Endothelial cell of umbilical vein (primary cell): ENCODE results near the gene PCYT1B. TPM values are rescaled to one million over a fixed set of nuclear protein-coding genes. Genes with fewer than 3 reads are reported as not detected.

Source experiments
- BruUV-seq: library from RNA; stranded (reverse); fragments of 400-500 nt; replicated peaks from 2 replicates; lab custom pipeline; 2021; lab: Mats Ljungman, UMichigan
- CTCF ChIA-PET: fragments of 300-600, 350-600 bp; sonication (Branson Sonifier 250); formaldehyde crosslinking; loops from one replicate; lab custom pipeline; 2021; ENCODE audit warnings: antibody characterized with exemption, inconsistent platforms; lab: Charles Lee
- POLR2A ChIA-PET: fragments of 300-600, 350-600 bp; sonication (Branson Sonifier 250); formaldehyde crosslinking; loops from one replicate; lab custom pipeline; 2021; ENCODE audit warnings: antibody characterized with exemption, inconsistent platforms; lab: Charles Lee
- DNase-seq: peaks from one replicate; pipeline ENCODE4 v3.0.0-alpha.2; 2011; ENCODE audit warnings: low read depth, low spot score
- FAIRE-seq: peaks from 2 replicates; lab custom pipeline; 2011; peaks lifted over from hg19 to GRCh38; lab: Jason Lieb, UNC
- H2AFZ ChIP-seq: 2 replicates; pipeline ENCODE4 v1.6.0; 2012; ENCODE audit warnings: low read depth, low read length, control low read depth, inconsistent platforms
- H3K27ac ChIP-seq: 2 replicates; pipeline ENCODE4 v1.5.1; 2011; ENCODE audit warnings: low read depth, mild to moderate bottlenecking, control low read depth, low read length, moderate library complexity; ENCODE audit not compliant: insufficient read depth
- H3K27me3 ChIP-seq, 2 experiments: 2 replicates each; pipeline versions ENCODE4 v1.6.0 to v1.6.1; 2011; ENCODE audit warnings: low read length in 2 of 2, mixed read lengths in 1 of 2; ENCODE audit not compliant: control insufficient read depth in 2 of 2, insufficient read depth in 2 of 2
- H3K36me3 ChIP-seq, 2 experiments: 2 replicates in 1 of 2; 3 replicates in 1 of 2; pipeline ENCODE4 v1.5.1; 2011; ENCODE audit warnings: low read length in 2 of 2, mild to moderate bottlenecking in 1 of 2, moderate library complexity in 1 of 2; ENCODE audit not compliant: control insufficient read depth in 2 of 2, insufficient read depth in 2 of 2; ENCODE audit errors: extremely low read depth in 1 of 2
- H3K4me1 ChIP-seq: 3 replicates; pipeline ENCODE4 v1.5.1; 2011; ENCODE audit warnings: mild to moderate bottlenecking, low read length; ENCODE audit not compliant: control insufficient read depth, insufficient read depth; ENCODE audit errors: extremely low read depth
- H3K4me2 ChIP-seq: 2 replicates; pipeline ENCODE4 v1.6.1; 2011; ENCODE audit warnings: low read length, control low read depth, mixed read lengths; ENCODE audit not compliant: insufficient read depth
- H3K4me3 ChIP-seq, 3 experiments: fragments of 200-600 bp in 1 of 3; sonication (generic), shearing (Covaris generic) in 1 of 3; replicated peaks in 1 of 3; 2 replicates each; pipeline ENCODE4 v1.5.1; 2011 to 2016; ENCODE audit warnings: control low read depth in 3 of 3, low read length in 3 of 3, mild to moderate bottlenecking in 2 of 3, inconsistent platforms in 1 of 3, low read depth in 1 of 3, moderate library complexity in 1 of 3; ENCODE audit not compliant: insufficient read depth in 1 of 3
- H3K79me2 ChIP-seq: 2 replicates; pipeline ENCODE4 v1.6.0; 2012; ENCODE audit warnings: low read length, inconsistent platforms; ENCODE audit not compliant: control insufficient read depth, insufficient read depth
- H3K9ac ChIP-seq: replicated peaks from 2 replicates; pipeline ENCODE3; 2011; ENCODE audit warnings: low read length, control low read depth; ENCODE audit not compliant: insufficient read depth; ENCODE audit errors: extremely low read depth
- H3K9me1 ChIP-seq: replicated peaks from 3 replicates; pipeline ENCODE4 v1.6.0; 2011; ENCODE audit warnings: mild to moderate bottlenecking, low read length; ENCODE audit not compliant: control insufficient read depth, insufficient read depth; ENCODE audit errors: extremely low read depth
- H3K9me3 ChIP-seq: replicated peaks from 2 replicates; pipeline ENCODE4 v1.5.1; 2012; ENCODE audit warnings: low read length, inconsistent platforms; ENCODE audit not compliant: control insufficient read depth, insufficient read depth
- H4K20me1 ChIP-seq: replicated peaks from 2 replicates; pipeline ENCODE3; 2011; ENCODE audit warnings: mild to moderate bottlenecking, low read length; ENCODE audit not compliant: control insufficient read depth, insufficient read depth; ENCODE audit errors: extremely low read depth
- EZH2 ChIP-seq: IDR thresholded peaks from 2 replicates; pipeline ENCODE4 v1.6.1; 2012; ENCODE audit warnings: borderline replicate concordance, low read depth, mild to moderate bottlenecking, moderate library complexity, low read length, inconsistent platforms; ENCODE audit not compliant: severe bottlenecking
- GATA2 ChIP-seq: IDR thresholded peaks from 2 replicates; pipeline ENCODE4 v1.7.0; 2011; ENCODE audit warnings: low read depth, mild to moderate bottlenecking, moderate library complexity, mixed read lengths, low read length; ENCODE audit not compliant: insufficient read length, insufficient read depth
- JUN ChIP-seq: IDR thresholded peaks from 2 replicates; pipeline ENCODE4 v1.6.1; 2011; ENCODE audit warnings: borderline replicate concordance, low read depth; ENCODE audit not compliant: insufficient read length, insufficient read depth
- MAX ChIP-seq: IDR thresholded peaks from 2 replicates; pipeline ENCODE4 v1.6.1; 2011; ENCODE audit not compliant: insufficient read depth, insufficient read length
- POLR2A ChIP-seq: IDR thresholded peaks from 2 replicates; pipeline ENCODE4 v1.6.1; 2012; ENCODE audit warnings: low read depth, mild to moderate bottlenecking, control low read depth, low read length
- POLR2AphosphoS5 ChIP-seq: IDR thresholded peaks from 2 replicates; pipeline ENCODE4 v1.6.1; 2012; ENCODE audit warnings: low read depth, mild to moderate bottlenecking, control low read depth, low read length, moderate library complexity; ENCODE audit not compliant: insufficient read depth
- dilution Hi-C: fragments of 300-500 bp; cut with MboI; formaldehyde crosslinking; loops from one replicate; pipeline ENCODE4 v1.15.0; 2019; ENCODE audit warnings: low sequenced_read_pairs; ENCODE audit not compliant: extremely low pct_ligation_motif_present
- intact Hi-C: fragments of 100-400 bp; cut with micrococcal nuclease; formaldehyde crosslinking; loops from one replicate; pipeline ENCODE4 v1.10.0; 2022
- polyA plus RNA-seq, 4 experiments: library from polyadenylated mRNA; depleted of rRNA in 3 of 4; stranded (reverse) in 3 of 4; unstranded in 1 of 4; fragments of >200 nt; gene quantifications; 2 replicates each; pipeline versions ENCODE4 v1.2.1 to v1.2.3, GENCODE V29; 2011 to 2012; ENCODE audit warnings: missing spikeins in 1 of 4
- total RNA-seq: library from RNA; stranded (reverse); gene quantifications from 2 replicates; pipeline ENCODE4 v1.2.3, GENCODE V29; 2021
- TF ChIP-seq, protein P1 (sequence below), 2 donors: IDR thresholded peaks; 1 replicate in 1 of 2; 2 replicates in 1 of 2; pipeline ENCODE4 v1.5.1; 2011; ENCODE audit warnings: low read length in 2 of 2, mild to moderate bottlenecking in 2 of 2, moderate library complexity in 2 of 2, control low read depth in 1 of 2, inconsistent platforms in 1 of 2, low read depth in 1 of 2; ENCODE audit not compliant: insufficient read depth in 1 of 2; ENCODE audit errors: extremely low read depth in 1 of 2

Gene PCYT1B
- total and polyA plus RNA-seq, 2 donors (not counting 3 experiments of a cell fraction or from before 2014, with no cell fraction given), result 0.33 to 1.3 TPM

GRCh38 chrX:24629701-24630100 lies 17.4 kb downstream of the PCYT1B start:
- Histone ChIP-seq H3K79me2 (no peaks in the 10 kb centered on the region), H3K4me2 (no peak overlapping the region), H3K4me1 (no peaks in the 10 kb centered on the region), H3K4me3 (no peak overlapping the region), H3K27ac (no peak overlapping the region), H3K36me3 (no peaks in the 10 kb centered on the region), H3K27me3 (no peaks in the 10 kb centered on the region), H3K9me1 (no peaks in the 10 kb centered on the region), H3K9ac (no peak overlapping the region), H4K20me1 (no peaks in the 10 kb centered on the region), H2AFZ (no peak overlapping the region), H3K9me3 (no peaks in the 10 kb centered on the region)
- DNase-seq (no peak), FAIRE-seq (no peak)
- BruUV-seq, result no TSS peak
- CTCF ChIA-PET, result no interaction called here
- POLR2A ChIA-PET, result no interaction called here
- no peak for TF ChIP-seq EZH2
- no peak for TF ChIP-seq POLR2A
- no peak for TF ChIP-seq POLR2AphosphoS5
- TF ChIP-seq, protein P1, sequence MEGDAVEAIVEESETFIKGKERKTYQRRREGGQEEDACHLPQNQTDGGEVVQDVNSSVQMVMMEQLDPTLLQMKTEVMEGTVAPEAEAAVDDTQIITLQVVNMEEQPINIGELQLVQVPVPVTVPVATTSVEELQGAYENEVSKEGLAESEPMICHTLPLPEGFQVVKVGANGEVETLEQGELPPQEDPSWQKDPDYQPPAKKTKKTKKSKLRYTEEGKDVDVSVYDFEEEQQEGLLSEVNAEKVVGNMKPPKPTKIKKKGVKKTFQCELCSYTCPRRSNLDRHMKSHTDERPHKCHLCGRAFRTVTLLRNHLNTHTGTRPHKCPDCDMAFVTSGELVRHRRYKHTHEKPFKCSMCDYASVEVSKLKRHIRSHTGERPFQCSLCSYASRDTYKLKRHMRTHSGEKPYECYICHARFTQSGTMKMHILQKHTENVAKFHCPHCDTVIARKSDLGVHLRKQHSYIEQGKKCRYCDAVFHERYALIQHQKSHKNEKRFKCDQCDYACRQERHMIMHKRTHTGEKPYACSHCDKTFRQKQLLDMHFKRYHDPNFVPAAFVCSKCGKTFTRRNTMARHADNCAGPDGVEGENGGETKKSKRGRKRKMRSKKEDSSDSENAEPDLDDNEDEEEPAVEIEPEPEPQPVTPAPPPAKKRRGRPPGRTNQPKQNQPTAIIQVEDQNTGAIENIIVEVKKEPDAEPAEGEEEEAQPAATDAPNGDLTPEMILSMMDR (IDR thresholded peaks at IDR 0.05; ENCODE audit: extremely low read depth in 1 of 2, insufficient read depth in 1 of 2, low read depth in 1 of 2, low read length in 2 of 2), result no peak
- TF ChIP-seq MAX, result no peak
- TF ChIP-seq JUN, result no peak
- TF ChIP-seq GATA2, result no peak
- intact Hi-C loops (no loop called here), dilution Hi-C loops (no loop called here)
